Activated naive CD4-positive, alpha-beta T cell treated with Interleukin-2 at 50 U/mL for 16 hours (primary cell): ENCODE data around the gene DIS3L2.
"Not testable (repeated sequence)": the region's sequence is repeated elsewhere in the genome, so short reads cannot be mapped to it uniquely, and the experiment has no call there.

Source experiments
- DNase-seq: peaks from one replicate; pipeline ENCODE4 v3.0.0-alpha.2; 2020

Gene DIS3L2

DNA sequence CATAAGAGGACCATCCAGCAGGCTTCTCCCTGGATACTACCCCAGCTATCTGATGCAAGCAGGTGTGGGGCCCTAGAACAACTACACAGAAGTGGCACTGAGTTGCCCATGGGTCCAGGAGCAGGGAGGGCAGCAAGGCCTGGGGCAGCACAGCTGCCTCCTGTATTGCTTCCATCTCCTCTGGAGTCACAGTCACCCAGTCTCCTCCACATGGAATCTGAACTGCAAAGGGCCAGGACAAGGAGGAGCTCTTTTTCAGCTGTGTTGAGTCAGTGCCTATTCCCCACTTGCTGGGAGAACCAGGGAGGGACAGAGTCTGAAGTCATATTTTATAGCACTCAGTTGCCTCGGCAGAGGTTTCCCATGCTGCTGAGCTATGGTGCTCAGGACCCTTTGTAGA is 349.2 kb downstream of the DIS3L2 start:
- DNase-seq, result no peak

DNA sequence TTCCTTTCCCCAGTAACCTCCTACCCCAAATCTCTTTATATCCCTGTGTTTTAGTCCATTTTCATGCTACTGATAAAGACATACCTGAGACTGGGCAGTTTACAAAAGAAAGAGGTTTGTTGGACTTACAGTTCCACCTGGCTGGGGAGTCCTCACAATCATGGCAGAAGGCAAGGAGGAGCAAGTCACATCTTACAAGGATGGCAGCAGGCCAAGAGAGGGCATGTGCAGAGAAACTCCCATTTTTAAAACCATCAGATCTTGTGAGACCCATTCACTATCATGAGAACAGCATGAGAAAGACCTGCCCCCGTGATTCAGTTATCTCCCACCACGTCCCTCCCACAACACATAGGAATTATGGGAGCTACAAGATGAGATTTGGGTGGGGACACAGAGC is 352.1 kb downstream of the DIS3L2 start:
- not testable (repeated sequence) for DNase-seq

DNA sequence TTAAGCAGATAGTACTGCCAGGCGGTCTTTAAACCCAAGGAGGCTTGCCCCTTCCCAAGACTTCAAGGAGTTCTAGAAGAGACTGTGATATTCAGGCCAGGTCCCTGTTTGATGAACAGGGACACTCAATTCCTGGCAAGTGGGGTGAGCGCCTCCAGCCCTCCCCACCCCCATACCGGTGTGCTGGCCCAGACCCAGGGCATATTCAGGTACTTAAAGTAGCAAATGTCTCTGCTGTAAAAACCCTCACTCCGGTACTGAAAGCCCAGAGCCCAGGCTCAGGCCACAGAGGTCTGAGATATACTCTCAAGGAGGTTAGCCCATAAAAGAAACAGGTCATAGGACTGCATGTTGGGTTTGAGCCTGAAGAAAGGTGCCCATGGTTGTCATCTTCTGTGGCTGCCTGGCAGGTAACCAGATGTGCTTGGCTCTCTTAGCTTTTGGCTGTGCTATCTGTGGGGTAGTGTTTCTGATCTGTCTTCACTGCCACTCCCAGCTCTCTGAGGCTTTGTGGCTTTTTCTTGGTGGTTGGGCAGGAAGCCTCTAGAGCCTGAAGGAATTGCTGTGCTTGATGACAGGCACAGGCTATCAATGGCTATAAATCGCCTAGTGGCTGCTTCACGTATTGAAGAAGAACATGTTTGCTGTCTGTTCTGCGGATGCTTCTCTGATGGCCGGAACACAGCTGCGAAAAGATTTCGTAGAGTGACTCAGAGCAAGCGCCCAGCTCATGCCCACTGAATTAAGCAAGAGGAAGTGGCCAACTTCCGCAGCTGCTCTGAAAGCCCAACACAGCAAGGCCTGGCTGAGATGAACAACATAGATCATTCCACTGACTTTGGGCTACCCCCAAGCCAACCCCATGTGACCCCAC is 353.8 kb downstream of the DIS3L2 start:
- DNase-seq, result peak; percentile 70

DNA sequence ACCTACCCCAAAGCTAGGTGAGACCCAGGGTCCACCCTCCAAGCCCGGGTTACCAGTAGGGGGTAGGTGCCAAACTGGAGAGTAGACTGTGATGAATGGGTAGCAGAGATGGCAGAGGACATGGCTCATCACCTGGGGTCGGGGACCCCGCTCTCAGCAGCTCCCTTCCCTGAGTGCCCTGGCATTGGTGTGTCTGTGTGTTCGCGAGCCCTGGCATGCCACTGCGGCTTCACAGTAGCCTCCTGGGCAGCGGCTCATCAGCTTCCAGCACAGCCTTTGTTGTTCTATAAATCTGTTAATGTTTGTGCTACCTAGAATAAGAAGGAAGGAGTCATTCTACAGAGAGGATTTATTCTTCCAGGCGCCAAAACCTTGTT is 354.4 kb downstream of the DIS3L2 start:
- no peak for DNase-seq

DNA sequence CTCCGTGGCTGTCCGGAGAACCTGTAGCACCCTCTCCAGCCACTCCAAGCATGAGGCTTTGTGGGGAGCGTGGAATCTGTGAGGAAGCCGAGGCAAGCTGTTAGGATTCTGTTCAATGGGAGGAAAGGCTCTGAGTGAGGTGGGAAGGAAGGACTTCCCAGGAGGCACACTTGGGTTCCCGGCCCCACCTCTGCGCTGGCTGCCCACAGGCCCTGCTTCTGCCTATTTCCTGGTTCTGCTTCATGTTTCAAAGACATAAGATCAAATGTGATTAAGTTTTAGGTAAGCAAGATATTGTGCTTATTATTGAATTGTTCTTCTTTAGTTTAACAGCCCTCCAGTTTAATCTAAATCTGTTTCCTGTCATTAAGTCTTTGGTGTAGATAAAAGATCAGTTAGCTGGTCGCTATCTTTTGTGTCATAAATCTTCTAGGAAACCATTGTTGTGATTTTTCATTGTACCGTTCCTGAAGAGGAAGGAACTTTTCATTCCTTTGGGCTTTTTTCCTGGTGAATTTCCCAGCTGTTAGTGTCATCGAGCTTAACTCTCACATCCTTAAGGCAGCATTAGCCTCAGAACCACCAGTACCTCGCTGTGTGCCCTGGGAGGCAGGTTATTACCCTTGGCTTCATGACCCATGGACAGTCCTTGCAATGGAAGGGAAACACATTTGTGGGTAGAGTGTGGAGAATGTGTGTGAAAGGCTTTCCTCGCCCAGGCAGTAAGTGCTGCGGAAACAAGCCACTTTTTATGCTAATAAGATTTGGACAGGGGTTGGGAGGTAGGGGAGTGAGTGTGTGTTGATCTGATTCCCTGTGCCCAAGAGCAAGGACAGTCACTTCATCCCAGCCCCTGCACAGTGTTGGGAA is 355.2 kb downstream of the DIS3L2 start:
- DNase-seq, result no peak

DNA sequence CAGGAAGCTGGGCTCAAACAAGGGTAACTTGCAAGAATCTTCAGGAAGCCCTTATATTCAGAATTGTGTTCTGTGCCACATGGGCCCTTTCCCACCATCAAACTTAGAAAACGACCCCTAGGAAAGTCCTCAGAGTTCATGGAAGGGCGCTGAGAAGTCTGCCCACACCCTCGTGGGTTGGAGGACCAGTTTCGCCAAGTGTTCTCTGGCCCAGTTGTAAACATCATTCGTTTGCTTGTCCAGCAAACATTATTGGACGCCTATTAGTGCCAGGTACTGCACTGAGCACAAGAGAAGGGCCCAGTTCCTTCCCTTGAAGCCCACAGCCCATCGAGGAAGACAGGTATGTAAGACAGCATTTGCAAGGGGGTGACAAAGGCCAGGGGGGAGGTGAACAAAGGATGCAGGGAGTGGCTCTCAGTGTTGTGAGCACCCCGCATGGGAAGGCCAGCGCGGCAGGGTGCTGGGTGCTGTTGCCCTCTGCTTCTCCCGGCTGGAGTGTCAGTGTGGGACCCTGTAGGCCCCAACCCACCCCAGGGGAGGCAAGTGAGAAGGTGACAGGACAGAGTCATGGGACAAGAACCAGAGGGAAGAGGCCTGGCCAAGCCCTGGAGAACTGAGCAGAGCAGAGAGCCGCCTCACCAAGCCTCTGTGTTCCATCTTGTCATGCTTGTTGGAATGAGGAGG is 356.8 kb downstream of the DIS3L2 start:
- DNase-seq, result no peak

DNA sequence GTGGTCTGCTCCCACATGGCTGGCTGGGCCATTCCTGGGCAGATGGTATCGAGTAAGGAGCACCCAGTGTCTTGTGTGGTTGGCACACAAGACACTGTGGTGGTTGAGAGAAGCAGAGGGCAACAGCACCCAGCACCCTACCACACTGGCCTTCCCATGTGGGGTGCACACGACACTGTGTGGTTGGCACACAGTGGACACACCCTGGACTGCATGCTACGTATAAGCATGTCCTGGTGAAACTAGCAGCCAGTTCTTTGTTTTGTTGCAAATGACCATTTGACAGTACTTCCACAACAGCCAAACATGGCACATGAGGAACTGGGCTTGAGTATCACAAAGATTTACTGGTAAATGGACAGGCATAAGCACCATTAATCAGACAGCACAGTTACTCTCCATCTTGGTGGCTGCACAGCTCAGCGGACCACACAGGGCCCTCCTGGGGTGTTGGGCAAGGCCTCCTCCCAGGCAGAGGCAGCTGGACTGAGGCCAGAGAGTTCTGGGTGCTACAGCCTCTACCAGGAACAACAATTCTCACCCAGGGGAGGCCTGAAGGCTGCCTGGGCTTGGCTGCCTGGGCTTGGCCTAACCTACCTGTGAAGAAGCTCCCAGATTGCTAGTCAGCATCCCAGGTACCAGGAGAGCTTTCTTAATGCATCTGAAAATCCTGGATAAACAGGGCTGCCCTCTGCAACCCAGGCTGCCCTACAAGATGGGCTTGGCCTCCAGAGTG is 357.7 kb downstream of the DIS3L2 start:
- DNase-seq, result no peak

DNA sequence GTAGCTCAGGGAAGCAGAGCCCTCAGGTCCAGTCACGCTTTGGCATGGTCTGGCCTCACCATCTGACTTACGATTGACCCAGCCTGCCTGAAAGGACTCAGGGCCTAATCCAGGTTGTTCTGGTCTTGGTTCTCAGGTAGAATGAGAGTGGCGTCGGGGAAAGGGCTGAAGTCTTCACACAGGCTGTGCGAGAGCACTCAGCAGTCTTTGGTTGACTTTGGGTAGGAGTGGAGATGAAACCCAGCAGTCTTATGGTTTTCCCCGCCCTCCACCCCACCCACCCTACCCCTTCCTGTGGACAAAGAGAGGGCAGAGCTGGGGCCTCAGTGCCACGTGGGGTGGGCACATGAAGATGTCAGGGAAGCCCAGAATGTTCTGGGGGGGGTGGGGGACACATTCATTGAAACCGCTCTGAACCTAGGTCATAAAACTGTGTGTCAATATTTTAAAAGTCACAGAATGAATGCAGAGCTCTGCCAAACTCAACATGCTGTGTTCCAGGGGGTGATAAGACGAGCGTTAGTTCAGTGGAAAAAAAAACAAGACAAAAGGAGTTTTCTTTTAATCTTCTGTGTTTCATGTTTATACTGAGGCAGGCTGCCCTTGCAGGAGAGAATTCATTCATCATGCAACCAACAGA is 358.4 kb downstream of the DIS3L2 start:
- no peak for DNase-seq

DNA sequence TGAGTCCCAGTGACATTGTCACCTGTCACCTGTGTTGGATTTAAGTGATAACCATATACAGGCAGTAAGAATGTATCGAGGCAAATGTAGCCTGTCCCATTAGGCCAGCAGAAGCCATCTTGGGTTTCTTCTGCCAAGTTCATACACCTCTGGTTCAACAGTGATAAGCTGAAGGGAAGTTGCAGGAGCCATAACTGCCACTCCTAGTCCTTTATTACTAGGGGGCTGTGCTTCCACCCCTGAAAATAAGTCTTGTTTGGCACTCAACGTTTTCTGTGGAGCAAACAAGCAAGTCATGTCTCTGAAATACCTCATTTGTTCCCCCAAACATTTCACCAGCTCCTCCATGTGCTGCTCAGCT is 358.9 kb downstream of the DIS3L2 start:
- DNase-seq, result no peak

DNA sequence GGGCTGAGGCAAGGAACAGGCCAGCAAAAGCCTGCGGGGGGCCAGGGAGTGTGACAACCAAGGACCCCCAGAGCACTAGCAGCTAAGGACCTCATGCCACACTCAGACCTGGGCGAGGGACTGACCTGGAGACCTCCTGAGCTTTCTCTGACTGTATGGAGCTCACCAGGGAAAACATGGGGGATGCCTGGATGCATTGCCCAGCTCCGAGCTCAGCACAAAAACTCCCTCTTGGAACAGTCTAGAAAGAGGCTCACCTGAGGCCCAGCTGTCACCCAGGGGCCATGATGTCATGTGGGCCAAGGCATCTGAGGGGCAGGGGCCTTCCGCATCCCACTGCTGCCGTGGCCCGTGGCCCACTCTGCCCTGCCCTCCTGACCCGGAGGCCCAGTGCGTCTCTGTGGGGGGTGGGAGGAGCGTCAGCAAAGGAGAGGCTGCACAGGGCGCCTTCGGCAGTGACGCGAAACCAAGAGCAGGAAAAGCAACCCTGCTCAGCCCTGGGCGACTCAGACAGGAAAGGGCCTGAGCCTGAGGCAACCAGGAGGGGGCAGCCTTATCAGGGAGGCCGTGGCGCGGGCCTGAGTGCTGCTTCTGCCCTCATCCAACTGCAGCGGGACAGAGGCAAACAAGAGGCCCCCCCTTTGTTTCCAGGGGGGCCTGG is 359.8 kb downstream of the DIS3L2 start:
- peak; percentile 53 for DNase-seq

DNA sequence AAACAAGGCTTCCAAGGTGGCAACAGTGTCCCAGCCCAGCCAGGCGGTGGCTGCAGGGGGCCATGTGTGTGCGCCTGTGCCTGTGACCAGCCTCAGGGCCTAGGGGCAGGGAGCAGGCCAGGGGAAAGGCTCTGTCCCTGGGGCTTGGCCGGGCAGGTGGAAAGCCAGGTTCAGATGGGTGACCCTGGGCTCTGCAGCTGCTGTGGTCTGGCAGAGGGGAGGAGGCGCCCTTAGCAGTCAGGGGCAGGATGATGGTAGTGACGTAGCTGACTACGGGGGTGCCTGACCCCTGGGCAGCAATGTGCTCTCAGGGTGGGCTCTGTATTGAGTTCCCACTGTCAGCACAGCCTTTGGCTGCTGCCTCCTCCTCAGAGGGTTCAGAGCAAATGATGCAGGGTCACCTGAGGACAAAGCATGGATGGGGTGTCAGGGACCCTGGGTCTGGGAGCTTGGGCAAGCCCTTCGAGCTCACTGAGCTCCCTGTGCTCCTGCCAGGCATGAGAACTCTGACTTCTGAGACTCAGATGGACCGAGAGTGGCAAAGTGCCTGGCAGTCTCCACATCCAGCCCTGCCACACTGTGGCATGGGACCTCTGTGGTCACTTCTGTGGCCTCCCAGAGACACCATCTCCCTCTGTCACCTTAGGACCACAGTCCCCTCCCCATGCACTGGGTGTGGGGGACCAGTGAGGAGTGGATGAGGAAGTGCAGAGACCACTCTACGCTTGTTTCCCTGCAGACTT is 360.5 kb downstream of the DIS3L2 start:
- DNase-seq, result no peak

DNA sequence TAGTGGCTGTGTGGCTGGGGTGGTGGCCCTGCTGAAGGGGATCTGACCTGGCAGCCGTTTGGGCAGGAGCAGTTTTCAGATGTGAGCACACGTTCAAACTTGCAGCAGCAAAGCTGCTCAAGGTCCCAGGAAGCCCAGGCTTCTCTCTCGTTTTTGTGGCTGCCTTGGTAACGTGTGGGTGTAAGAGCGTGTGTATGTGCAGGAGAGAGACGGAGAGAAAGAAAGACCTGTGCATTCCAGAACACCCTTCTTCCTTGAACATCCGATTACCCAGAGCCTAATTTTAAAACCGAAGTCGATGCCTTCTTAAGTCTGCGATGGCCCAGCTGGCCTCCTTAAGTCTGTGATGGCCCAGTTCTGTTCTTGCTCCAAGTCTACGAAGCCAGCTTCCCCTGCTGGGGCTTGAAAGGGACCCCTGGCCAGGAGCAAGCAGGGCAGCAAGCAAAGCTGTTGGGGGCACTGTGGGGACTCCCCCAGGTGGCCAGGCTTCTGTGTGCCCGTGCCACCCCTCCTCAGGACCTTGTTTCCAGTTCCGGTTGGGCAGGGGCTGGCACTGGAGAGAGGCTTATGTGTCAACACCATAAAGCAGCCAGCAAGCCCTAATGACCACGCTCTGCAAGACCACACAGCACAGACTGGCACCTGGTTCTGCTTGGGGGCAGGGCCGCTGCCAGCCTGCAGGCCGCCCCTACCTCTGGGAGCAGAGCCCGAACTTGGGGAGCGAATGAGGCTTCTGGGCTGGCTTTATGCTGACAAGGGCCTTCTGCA is 361.2 kb downstream of the DIS3L2 start:
- no peak for DNase-seq

DNA sequence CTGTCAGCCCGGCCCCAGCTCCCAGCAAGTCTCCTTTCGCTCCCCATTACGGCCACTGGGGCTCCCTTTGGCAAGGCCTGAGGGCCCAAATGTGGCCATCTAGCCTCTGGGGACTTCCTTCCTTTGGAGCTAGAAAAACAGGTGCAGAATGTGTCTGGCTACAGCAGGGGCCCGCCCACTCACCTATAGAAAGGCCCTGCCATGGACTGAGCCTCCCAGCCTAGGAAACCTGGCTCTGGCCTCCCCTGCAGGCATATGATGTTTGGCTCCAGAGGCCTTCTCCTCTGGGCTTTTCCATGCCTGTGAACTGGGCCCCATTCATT is 361.8 kb downstream of the DIS3L2 start:
- DNase-seq, result no peak

DNA sequence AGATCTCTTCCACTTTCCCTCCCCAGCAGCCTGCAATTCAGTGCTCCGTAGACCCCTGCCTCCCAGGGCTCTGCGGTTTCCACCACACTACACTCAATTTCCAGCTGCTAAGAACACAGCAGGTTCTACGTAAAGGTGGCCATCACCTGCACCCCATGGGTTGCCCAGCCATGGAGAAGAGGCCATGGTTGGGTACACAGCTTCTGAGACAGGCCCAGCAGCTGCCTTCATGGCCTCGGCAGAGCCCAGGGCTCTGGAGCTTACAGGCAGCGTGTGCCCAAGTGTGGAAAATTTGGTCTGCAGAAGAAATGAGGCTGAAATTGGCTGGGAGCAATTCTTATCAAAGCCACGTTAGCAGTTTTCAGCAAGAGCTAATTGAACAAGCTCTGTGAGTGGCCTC is 362.5 kb downstream of the DIS3L2 start:
- not testable (repeated sequence) for DNase-seq

DNA sequence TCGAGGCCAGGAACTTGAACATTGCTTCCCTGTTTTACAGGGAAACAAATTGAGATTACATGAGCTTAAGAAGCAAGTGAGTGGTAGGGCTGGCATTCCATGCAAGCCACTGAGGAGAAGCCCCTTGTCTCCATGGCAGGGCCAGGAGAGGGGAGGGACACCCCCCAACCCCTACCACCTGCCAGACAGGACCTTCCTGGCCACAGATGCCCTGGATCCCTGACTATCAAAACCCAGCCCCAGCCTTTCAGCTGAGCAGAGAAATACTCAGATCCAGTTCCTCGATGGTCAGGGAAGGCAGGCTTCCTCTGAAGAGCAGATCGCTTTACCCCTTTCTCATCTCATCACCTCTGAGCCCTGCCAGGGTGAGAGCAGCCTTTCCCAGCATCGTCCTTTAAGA is 363.3 kb downstream of the DIS3L2 start:
- no peak for DNase-seq

DNA sequence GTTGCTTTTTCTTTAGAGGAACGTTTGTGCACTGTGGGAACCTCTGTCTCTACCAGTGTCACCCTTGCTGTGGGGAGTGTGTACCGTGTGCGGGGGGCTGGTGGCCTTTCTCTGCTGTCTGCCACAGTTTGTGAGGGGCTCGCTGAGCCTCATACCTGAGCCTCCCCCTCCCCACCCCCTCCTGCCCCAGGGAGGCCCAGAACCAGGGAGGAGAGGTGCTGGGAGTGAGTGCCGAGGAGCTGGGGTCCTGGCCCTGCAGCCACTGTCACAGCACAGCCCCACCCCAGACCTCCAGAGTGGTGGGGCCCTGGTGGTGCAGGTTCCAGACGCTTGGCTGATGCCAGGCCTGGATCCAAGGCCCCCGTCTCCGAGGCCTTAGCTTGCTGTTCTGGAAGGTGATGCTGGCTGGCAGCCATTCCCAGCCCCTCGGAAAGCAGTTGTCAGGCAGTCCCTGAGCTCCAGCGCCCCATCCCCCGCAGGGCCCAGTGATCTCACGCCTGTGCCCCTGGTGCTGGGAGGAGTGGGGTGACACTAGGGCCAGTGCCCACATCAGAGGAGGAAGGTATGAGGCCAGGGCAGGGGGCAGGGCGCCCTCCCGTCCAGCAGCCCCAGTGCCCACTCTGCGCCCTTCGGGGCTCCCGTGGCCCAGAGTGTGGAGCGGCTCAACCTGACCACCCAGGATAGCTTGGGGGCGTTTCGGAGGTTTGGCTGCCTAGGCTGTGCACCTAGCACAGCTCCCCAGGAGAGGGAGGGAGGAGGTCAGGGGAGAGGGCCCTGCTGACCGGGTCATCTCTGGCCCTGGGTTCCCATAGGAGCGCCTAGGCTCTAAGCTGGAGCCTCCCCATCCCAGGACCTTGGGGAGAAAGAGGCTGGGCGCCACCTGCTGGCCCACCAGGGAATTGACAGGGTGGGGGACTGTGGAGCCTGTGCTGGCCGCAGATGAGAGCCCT is 364.1 kb downstream of the DIS3L2 start:
- peak; percentile 49 for DNase-seq

DNA sequence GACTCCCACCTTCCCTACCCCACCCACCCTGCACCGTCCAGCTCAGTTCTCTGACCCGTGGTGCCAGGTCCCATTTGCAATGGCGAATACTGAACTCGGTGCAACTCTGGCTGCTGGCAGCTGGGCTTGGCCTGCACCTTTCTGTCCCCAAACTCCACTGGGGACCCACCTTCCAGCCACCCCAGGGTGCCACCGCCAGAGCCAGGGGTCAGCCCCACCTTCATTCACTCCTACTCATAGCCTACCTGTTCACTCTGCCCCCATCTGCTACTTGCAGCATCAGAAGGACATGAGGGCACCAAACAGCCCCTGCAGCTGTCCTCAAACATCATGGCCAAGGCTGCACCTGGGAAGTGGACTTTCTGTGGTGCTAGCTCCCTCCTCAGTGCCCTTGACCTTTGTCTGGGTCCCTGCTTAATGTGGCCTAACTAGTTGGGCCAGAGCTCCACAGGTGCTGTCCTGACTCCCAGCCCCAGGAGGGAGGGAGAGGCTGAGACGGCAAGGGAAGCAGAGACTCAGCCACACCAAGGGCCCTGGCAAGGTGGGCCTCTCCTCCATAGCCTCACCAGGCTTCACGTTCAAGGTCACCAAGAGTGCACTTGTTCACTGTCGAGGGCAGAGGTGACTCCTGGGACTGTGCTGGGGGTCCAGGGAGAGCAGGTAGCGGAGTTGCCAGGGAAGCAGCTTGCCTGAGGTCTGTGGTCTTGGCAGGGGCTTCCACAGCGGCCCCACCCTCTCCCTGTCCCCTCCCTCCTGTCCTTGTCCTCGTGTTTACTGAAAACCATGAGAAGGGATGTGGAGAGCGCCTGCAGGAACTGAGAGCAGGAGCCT is 365.0 kb downstream of the DIS3L2 start:
- not testable (repeated sequence) for DNase-seq
